Astrocyte of the cerebellum (primary cell): ENCODE data around the gene SPECC1L.

ENCODE experiments used
- DNase-seq: peaks from one replicate; pipeline ENCODE4 v3.0.0-alpha.2; 2011; ENCODE audit warnings: low read depth
- H3K4me3 ChIP-seq: 2 replicates; pipeline ENCODE4 v1.5.1; 2011; ENCODE audit warnings: mild to moderate bottlenecking, low read depth, low read length, moderate library complexity
- in situ Hi-C: cut with HindIII; loops from 2 replicates; pipeline ENCODE4 v1.10.0; 2017; ENCODE audit warnings: low sequenced_read_pairs
- TF ChIP-seq, protein P1 (sequence below): IDR thresholded peaks from 2 replicates; pipeline ENCODE4 v1.5.1; 2012; ENCODE audit warnings: low read length, low read depth, moderate library complexity, mild to moderate bottlenecking; ENCODE audit errors: missing control alignments

Gene SPECC1L

DNA sequence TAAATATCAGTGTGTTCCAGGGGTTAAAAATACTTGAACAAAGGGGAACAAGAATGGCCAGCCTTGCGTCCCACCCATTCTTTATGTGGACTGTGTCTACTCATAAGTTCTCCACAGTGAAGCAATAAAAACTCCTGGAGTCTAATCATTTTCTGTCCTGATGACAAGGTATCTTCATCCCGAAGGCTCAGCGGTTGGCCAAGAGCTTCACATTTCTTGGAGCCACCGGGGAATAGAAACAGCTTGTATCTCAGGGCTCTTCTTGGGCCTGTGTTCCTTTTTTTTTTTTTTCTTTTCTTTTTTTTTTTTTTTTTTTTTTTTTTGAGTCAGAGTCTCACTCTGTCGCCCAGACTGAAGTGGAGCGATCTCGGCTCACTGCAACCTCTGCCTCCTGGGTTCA, 119.9 kb downstream of the SPECC1L start:
- in situ Hi-C loops: no loop called here
- no peak for DNase-seq
- TF ChIP-seq, protein P1, sequence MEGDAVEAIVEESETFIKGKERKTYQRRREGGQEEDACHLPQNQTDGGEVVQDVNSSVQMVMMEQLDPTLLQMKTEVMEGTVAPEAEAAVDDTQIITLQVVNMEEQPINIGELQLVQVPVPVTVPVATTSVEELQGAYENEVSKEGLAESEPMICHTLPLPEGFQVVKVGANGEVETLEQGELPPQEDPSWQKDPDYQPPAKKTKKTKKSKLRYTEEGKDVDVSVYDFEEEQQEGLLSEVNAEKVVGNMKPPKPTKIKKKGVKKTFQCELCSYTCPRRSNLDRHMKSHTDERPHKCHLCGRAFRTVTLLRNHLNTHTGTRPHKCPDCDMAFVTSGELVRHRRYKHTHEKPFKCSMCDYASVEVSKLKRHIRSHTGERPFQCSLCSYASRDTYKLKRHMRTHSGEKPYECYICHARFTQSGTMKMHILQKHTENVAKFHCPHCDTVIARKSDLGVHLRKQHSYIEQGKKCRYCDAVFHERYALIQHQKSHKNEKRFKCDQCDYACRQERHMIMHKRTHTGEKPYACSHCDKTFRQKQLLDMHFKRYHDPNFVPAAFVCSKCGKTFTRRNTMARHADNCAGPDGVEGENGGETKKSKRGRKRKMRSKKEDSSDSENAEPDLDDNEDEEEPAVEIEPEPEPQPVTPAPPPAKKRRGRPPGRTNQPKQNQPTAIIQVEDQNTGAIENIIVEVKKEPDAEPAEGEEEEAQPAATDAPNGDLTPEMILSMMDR: no peak
- H3K4me3 ChIP-seq: no peak overlapping the region

DNA sequence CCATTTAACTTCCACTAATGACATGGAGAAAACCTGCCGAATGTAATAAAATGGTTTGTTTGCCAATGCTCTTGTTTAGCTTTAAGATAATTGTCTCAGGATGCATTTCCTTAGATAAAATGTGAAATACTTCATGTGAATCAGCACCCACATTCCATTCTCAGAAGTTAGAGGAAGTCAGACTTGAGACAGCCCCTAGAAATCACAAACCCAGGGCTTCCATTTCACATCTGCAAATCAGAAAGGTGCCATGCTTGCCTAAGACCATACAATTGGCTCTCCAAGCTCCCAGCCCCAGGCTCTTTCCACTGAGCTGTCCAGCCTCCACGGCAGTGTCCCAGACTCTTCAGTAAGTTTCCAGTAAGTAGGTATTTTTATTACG, 121.2 kb downstream of the SPECC1L start:
- H3K4me3 ChIP-seq: no peak overlapping the region
- in situ Hi-C loops: no loop called here

DNA sequence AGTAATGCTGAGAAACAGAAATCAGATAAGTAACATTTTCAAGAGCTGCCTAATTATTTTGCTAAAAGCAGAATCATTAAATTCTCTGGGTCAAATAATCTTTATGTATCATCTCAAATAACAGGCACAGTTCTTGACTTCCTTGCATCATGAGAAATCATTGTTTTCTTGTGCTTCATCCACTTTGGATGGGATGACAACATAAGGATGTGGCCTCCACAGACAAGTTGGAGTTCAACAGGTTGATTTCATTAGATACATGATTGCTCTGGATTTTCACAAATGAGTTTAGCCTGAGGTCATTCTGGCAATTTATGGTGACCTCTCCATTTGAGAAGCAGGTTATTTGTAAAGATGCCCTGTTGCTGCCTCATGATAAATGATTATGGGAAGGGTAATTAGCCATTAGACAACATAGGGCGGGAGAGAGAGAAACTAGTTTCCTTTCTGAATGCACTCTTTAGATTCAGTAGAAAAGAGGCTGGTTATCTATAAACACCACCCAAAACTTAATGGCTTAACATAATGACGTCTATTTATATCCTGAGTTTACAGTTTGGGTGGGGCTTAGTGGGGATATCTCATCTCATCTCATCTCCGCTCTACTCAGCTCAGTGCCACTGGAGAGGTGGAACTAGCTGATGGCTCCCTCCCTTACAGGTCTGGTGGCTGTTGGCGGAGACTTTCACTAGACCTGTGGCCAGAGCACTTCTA, 121.7 kb downstream of the SPECC1L start:
- TF ChIP-seq, protein P1: no peak
- no peak for DNase-seq
- no peak overlapping the region for H3K4me3 ChIP-seq
- in situ Hi-C loops: no loop called here

More for the DNA sequence above, 121.2 kb downstream of the SPECC1L start:
- no peak for DNase-seq
- TF ChIP-seq, protein P1: no peak

DNA sequence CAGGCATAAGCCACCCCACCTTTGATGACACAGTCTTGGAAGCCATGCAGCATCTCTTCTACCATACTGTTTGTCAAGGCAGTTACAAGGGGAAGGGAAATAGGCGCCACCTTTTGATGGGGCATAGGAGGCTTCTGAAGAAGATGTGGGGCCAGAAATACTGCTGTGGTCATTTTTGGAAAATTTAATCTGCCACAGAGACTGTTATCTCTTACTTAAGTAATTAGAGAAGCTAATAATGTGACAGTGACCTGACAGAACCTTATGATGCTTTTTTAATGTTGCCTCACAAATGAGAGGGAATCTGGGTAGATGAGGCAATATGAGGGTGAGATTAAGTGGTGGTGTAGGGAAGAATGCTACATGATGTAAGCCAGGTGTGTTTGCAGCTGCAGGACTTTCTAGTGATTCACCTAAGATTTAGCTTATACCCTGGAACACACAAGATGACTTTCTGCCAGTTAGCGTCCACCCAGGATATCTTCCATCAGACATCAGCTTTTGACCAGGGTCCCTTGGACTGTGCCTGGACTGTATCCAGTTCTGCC, 122.5 kb downstream of the SPECC1L start:
- no peak overlapping the region for H3K4me3 ChIP-seq
- in situ Hi-C loops: no loop called here

DNA sequence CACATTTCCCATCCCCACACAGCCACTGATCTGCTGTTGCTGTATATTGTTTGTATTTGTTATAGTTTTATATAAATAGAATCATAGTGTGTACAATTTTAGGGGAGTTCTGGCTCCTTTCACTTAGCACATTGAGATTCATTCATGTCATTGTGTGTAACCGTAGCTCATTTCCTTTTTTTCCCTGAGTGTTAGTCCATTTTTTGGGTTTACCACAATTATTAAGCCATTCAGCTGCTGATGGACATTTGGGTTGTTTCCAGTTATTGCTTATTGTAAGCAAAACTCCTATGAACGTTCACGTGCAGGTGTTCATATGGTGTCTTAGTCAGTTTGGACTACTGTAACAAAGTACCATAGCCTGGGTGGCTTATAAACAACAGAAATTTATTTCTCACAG, 123.2 kb downstream of the SPECC1L start:
- TF ChIP-seq, protein P1: no peak

More for the DNA sequence above, 122.5 kb downstream of the SPECC1L start:
- no peak for DNase-seq
- TF ChIP-seq, protein P1: no peak

DNA sequence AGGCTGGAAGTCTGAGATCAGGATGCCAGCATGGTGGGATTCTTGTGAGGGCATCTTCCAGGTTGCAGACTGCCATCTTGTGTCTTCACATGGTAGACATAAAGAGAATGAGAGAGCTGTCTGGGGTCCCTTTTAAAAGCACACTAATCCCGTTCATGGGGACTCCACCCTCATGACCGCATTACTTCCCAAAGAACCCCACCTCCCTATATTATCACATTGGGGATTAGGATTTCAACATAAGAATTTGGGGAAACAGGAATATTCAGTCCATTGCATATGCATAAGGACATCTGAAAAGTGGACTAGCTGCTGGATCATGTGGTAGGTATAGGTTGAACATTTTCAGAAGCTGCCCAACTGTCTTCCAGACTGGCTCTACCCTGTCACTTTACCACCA, 123.6 kb downstream of the SPECC1L start:
- DNase-seq: no peak
- in situ Hi-C loops: no loop called here
- H3K4me3 ChIP-seq: no peak overlapping the region
- TF ChIP-seq, protein P1: no peak

More for the DNA sequence above, 123.2 kb downstream of the SPECC1L start:
- no peak for DNase-seq
- no peak overlapping the region for H3K4me3 ChIP-seq
- in situ Hi-C loops: no loop called here
